GM21528 (cell line): ENCODE measurements around the gene GAST.
"Not testable (repeated sequence)": the region's sequence is repeated elsewhere in the genome, so short reads cannot be mapped to it uniquely, and the experiment has no call there.

Experiments used
- ATAC-seq: cut with Tn5 transposase; IDR thresholded peaks from one replicate; pipeline ENCODE4 v1.9.1; 2021; ENCODE audit warnings: mild to moderate bottlenecking, moderate library complexity; ENCODE audit not compliant: unreplicated experiment, low FRiP score

GAST gene

GRCh38 chr17:41711669-41712400 lies at the start of gene GAST:
TSS of gene GAST (plus strand) at chr17:41712331. CDS start at chr17:41715437, 3,106 bp downstream.
- no peak for ATAC-seq

GRCh38 chr17:41663451-41664171 lies 48.5 kb upstream of the GAST start:
- no peak for ATAC-seq

- no peak for ATAC-seq
Observed at GRCh38 chr17:41664172-41664457, 48.0 kb upstream of the GAST start.

- ATAC-seq, result no peak
Observed at GRCh38 chr17:41664587-41665565, 47.3 kb upstream of the GAST start.

GRCh38 chr17:41665566-41666236 lies 46.4 kb upstream of the GAST start:
- peak; percentile 67 for ATAC-seq

GRCh38 chr17:41666237-41666641 lies 45.9 kb upstream of the GAST start:
- peak; percentile 47 for ATAC-seq

- peak; percentile 40 for ATAC-seq
Observed at GRCh38 chr17:41666708-41667279, 45.3 kb upstream of the GAST start.

GRCh38 chr17:41667280-41668041 lies 44.7 kb upstream of the GAST start:
- no peak for ATAC-seq

- ATAC-seq, result no peak
Observed at GRCh38 chr17:41672153-41672552, 40.0 kb upstream of the GAST start.

GRCh38 chr17:41675157-41676057 lies 36.7 kb upstream of the GAST start:
- ATAC-seq, result not testable (repeated sequence)

- ATAC-seq, result no peak
Observed at GRCh38 chr17:41676058-41676419, 36.1 kb upstream of the GAST start.

GRCh38 chr17:41678411-41678906 lies 33.7 kb upstream of the GAST start:
- ATAC-seq, result no peak

- ATAC-seq, result peak; percentile 49
Observed at GRCh38 chr17:41678907-41679739, 33.0 kb upstream of the GAST start.

- no peak for ATAC-seq
Observed at GRCh38 chr17:41679740-41680425, 32.2 kb upstream of the GAST start.

- no peak for ATAC-seq
Observed at GRCh38 chr17:41680426-41681040, 31.6 kb upstream of the GAST start.

GRCh38 chr17:41681776-41682175 lies 30.4 kb upstream of the GAST start:
- ATAC-seq, result no peak
